ENCODE measurements around the gene RFC3.

GRCh38 chr13:33868343-33868994, 50.5 kb downstream of the RFC3 start:
- TF ChIP-seq ZNF274 (IDR thresholded peaks at IDR 0.05; ENCODE audit: low read depth, low read length), result no peak
- TF ChIP-seq YY1 (IDR thresholded peaks at IDR 0.05; ENCODE audit: insufficient read depth, insufficient read length), result no peak
- TF ChIP-seq SUZ12 (IDR thresholded peaks at IDR 0.05; ENCODE audit: extremely low read depth, insufficient read depth, insufficient read length), result no peak

Data from NT2/D1 (cell line).